Activated CD8-positive, alpha-beta memory T cell treated with anti-CD3 and anti-CD28 coated beads, Interleukin-2, amount 50 U/mL, for 4 hours (primary cell): ENCODE results near the gene KCNMA1.

Experiments
- DNase-seq: peaks from one replicate; pipeline ENCODE4 v3.0.0-alpha.2; 2020

KCNMA1 gene

GRCh38 chr10:77386365-77386764 lies 251.2 kb downstream of the KCNMA1 start:
- DNase-seq = no peak

- DNase-seq = no peak
These were observed 252.3 kb downstream of the KCNMA1 start for GRCh38 chr10:77385315-77385714.

DNA sequence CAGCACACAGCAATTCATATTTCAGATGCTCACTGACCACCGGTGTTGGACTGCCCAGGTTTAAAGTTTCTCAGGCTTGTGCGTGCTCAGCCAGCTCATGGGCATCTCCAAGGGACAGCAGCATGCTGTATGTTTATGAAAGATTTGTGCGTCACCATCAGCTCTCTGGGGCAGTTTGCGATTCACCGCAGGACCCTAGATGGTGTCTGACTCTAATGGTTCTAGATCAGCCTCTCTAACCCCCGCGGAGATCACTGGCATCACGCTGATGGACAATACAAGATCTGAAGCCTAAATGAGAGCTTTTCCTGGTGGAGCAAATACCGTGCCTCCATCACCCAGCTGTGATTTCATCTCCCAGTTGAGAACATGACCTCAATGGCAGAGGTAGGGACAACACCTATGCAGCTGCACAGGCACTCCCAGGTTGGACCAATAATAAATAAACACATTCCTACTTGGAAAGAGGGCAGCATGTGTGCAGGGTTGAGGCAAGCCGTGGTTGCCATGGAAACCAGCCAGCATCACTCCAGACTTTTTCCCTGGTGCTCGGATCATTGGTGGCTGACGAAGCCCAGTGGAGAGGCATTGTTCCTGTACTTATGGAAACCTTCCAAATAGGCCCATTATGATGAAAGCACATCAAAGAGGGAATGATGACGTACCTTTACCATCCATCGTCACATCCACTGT lies 253.6 kb downstream of the KCNMA1 start:
- no peak for DNase-seq

- no peak for DNase-seq
These were observed 255.9 kb downstream of the KCNMA1 start for GRCh38 chr10:77381750-77382149.

DNA sequence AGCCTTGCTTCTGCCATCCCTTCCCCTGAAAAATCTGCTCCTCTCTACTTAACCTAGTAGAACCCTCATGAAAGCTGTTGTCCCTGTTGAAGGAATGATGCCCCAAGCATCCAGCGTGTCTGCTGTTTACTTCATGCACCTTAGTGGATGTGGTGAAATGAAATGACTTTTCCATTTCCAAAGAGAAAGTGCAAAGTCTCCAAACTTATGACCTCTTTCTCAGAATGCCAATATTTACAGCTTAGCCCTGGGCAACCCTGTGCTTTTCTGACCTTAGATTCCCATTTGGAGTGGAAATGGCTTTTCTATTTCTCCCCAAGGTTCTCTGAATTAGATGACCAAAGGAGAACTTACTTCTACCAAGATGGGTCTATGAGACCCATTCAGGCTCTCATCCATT lies 256.9 kb downstream of the KCNMA1 start:
- no peak for DNase-seq

- DNase-seq = no peak
These were observed 257.4 kb downstream of the KCNMA1 start for GRCh38 chr10:77380191-77380590.

DNA sequence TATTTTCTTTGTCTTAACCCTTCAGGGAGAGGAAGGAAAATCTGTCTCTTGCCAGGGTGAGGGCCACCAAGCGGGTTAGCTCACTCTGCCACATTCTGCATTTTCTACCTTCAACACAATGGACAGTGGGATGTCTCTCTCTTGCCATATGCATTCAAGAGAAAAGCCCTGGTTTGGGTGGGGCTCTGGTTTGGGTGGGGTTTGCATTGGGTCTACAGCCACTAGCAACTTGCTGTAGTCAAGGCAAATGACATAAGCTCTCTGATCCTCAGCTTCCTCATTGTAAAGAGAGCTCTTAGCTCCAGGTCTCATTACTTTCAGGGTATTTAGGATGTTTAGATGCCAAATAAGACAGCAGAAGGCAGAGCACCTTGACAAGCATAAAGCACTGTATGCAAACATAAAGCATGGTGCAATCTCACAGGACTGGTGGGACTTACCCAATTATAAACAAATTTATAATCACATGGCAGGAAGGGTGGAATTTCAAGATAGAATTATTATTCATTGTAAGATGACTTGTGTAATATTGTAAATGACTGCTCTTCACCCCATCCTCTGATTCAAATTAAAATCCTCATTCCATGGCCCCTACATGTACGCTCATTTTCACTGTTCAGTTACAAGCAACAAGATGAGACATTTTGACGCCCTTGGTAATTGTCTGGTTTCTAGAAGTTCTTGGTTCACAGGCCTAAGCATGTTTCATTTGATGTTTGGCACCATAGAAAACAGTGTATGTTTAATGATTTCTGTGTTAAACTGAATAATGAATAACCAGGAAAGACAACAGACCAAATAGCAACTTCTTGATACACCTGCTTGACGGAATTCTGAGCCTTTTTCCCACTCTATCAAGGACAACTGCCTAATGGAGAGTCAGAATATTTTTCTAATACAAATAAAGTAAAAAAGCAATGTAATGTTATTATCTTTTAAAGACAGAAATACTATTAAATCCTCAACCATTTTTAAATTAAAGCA lies 258.9 kb downstream of the KCNMA1 start:
- no peak for DNase-seq

- DNase-seq = no peak
These were observed 259.8 kb downstream of the KCNMA1 start for GRCh38 chr10:77377678-77378352.

- no peak for DNase-seq
These were observed 260.6 kb downstream of the KCNMA1 start for GRCh38 chr10:77377034-77377433.

DNA sequence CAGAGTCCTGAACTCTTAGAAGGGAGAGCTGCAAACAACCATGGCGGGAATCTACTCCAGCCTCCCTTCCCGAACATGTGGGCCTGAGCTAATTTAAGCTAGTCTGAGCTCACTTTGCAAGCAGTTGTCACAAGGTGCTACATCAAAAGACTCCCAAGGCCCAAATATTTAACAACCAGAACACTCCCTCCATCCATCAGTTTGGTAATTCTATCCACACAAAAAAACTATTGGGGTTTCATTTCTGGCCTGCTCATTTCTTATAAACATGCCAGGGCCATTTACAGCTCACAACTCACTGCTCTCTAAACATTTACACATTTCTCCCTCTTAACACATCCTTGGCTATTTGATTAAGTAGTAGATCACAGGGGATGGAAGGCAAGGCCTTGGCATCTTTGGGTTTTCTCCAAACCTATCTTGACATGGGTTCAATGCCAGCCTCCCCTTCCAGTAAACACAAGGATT lies 263.4 kb downstream of the KCNMA1 start:
- DNase-seq = no peak

GRCh38 chr10:77371848-77372799 lies 265.5 kb downstream of the KCNMA1 start:
- DNase-seq = no peak

GRCh38 chr10:77371421-77371820 lies 266.2 kb downstream of the KCNMA1 start:
- DNase-seq = no peak

DNA sequence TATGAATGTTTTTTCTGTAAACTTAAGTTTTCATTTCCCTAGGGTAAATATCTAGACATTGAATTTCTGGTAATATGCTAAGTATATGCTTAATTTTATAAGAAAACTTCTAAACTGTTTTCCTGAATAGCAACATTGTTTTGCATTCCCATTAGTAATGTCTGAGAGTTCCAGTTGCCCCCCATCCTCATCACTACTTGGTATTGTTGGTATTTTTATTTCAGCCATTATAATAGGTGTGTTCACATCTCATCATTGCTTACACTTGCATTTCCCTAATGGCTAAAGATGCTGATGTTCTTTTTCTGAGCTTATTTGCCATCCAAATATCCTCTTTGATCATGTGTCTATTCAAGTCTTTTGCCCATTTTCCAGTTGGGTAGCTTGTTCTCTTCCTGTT lies 269.6 kb downstream of the KCNMA1 start:
- DNase-seq = no peak

DNA sequence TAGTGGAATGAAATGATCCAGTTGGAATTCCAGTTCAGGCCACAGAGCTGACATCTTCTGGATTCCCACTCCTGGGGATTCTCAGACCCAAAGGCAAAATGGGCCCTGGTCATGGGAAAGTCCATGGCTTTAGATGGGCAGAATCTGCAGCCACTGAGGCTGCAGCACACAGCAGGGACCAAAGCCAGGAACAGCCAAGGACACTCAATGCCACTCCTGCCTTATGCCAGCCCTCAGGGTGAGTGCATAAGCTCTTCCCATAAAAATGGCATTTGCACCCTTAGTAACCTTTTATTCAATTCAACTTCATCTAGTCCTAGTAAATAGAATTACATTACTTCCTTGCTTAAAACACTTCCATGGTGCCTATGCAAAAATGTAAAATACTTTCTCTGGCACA lies 274.4 kb downstream of the KCNMA1 start:
- DNase-seq = no peak

DNA sequence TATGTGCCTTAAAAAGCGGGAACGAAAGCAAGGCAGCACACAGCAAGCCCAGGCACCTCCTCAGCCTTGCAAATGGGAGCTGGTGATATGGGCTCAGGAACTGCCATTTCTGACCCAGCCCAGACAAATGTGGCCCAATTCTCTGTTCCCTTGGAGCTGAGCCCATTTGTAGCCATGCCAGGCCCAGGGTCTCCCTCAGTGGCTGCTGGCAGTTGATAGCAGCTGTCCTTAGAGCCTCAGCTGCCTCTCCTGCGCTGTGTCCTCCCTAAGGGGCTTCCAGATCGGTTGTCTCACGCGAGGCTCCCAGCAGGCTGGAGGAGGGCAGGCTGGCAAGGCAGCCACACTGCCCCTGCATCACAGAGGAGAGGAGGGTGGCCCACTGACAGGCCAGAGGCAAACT lies 275.8 kb downstream of the KCNMA1 start:
- DNase-seq = no peak

GRCh38 chr10:77361426-77361825 lies 276.2 kb downstream of the KCNMA1 start:
- no peak for DNase-seq

DNA sequence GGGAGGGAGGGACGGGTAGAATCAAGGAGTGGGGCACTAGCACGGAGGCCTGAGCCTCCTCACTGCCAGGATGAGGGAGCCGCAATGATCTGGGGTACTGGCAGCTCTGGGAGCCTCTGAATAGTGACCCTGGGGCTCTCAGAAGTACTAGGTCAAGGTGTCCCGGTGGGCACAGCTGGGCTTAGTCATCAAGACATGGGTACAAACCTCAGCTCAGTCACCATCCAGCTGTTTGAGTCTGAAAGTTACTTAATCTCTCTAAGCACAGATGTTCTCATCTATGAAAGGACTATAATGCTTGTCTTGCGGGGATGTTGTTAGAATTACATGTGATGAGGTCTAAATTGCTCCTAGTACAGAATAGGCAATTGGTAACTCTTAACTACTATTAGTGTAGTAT lies 276.8 kb downstream of the KCNMA1 start:
- no peak for DNase-seq

DNA sequence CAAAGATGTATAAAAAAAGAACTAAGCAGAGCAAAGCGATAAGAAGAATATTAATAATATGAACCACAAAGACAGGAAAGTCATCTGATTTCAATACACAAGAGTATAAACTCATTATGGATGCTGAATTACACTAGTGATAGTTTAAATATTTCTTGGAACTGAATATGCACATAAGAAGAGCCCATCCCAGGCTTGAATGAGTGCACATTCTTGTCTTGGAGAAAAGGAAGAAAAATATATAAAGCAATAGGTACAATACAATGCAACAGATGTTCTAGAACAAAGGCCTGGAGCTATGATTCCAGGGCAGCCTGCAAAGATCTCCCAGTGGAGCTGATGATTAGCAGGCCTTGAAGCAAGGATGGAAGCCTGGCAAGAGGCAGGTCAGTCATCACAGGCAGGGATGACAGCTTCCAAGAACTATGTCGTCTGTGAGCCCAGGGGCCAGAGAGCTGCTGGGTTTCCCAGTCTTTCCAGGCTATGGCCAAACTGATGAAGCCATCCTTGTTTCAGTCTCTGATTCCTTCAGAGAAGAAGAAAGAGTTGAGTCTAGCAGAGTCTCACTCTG lies 277.6 kb downstream of the KCNMA1 start:
- no peak for DNase-seq

DNA sequence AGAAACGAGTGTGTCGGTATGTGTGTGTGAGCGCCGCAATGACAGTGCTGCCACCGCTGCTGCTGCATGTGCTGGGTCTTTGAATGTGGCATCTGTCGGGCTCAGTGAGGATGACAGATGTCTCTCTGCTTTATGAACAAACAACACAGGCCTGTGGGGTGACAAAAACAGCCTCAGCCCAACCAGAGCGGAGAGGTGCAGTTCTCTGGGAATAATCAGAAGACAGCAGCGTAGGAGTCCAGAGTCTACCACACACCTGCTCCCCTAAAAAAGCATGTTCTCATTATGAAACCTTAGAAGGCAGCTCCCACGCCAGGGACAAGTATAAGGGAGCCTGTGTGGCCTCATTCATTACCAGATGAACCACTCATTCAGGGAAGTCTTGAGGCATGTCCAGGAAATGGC lies 278.3 kb downstream of the KCNMA1 start:
- DNase-seq = no peak

GRCh38 chr10:77358656-77359055 lies 279.0 kb downstream of the KCNMA1 start:
- DNase-seq = no peak

GRCh38 chr10:77357611-77358310 lies 279.8 kb downstream of the KCNMA1 start:
- DNase-seq = no peak
